ENCODE results near the gene UBE3C. TPM values are rescaled to one million over a fixed set of nuclear protein-coding genes. Genes with fewer than 3 reads are reported as not detected.

UBE3C gene
- total and polyA plus RNA-seq, 2 donors (not counting 3 experiments of a cell fraction or from before 2014, with no cell fraction given) = 45.1 to 77.3 TPM

DNA sequence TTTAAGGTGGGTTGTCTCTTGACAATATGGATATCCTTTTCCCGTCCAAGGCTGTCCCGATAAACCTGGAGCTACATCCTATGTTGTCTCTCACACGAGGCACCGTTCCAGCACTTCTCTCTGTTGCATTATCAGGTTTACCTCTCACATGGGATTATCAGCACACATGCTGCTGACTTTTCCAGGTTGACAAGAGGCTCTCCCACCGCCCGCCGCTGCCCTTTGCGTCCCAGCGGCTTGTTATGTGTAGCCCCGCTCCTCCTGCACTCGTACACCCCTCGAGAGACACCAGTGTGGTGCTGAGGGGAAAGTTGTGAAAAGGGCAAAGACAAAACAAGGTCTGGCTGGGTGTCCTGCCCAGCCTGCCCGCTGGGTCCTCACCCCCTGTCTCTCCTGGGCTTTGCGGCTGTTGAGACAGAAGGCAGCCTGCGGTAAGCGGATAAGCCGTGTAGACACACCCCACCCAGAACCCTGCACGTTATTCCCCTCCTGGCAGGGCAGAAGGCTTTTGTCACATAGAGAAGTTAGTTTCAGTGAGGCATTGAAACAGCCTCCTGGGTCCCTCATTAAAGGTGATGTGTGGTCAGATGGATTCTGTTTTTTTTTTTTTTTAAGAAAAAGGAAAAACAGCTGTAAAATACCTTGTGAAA is 38.7 kb downstream of the UBE3C start:
- dilution Hi-C loops (cut with MboI; ENCODE audit: extremely low pct_ligation_motif_present, low sequenced_read_pairs) (no loop called here), intact Hi-C loops (cut with micrococcal nuclease) (no loop called here)
- Histone ChIP-seq H3K79me2 (ENCODE audit: control insufficient read depth, insufficient read depth, low read length) (peaks cover 12% of the 10 kb centered on the region), H3K4me1 (ENCODE audit: control insufficient read depth, extremely low read depth, insufficient read depth, low read length) (no peaks in the 10 kb centered on the region), H2AFZ (ENCODE audit: low read depth, low read length) (no peak overlapping the region), H3K27ac (ENCODE audit: insufficient read depth, low read depth, low read length) (no peak overlapping the region), H3K36me3 (ENCODE audit: control insufficient read depth in 2 of 2, extremely low read depth in 1 of 2, insufficient read depth in 2 of 2, low read length in 2 of 2) (peaks cover 23 to 34% of the 10 kb centered on the region in 2 experiments), H3K27me3 (ENCODE audit: control insufficient read depth in 2 of 2, insufficient read depth in 2 of 2, low read length in 2 of 2) (no peaks in the 10 kb centered on the region), H3K4me3 (replicated peaks in 1 of 3; ENCODE audit: insufficient read depth in 1 of 3, low read depth in 1 of 3, low read length in 3 of 3) (no peak overlapping the region), H4K20me1 (replicated peaks; ENCODE audit: control insufficient read depth, extremely low read depth, insufficient read depth, low read length) (peaks cover 2% of the 10 kb centered on the region), H3K4me2 (ENCODE audit: insufficient read depth, low read length) (no peak overlapping the region), H3K9ac (replicated peaks; ENCODE audit: extremely low read depth, insufficient read depth, low read length) (no peak overlapping the region), H3K9me1 (replicated peaks; ENCODE audit: control insufficient read depth, extremely low read depth, insufficient read depth, low read length) (peaks cover 2% of the 10 kb centered on the region), H3K9me3 (replicated peaks; ENCODE audit: control insufficient read depth, insufficient read depth, low read length) (no peaks in the 10 kb centered on the region)
- no peak for TF ChIP-seq MAX (IDR thresholded peaks at IDR 0.05; ENCODE audit: insufficient read depth, insufficient read length)
- no peak for TF ChIP-seq POLR2AphosphoS5 (IDR thresholded peaks at IDR 0.05; ENCODE audit: insufficient read depth, low read depth, low read length)
- TF ChIP-seq, protein P1, sequence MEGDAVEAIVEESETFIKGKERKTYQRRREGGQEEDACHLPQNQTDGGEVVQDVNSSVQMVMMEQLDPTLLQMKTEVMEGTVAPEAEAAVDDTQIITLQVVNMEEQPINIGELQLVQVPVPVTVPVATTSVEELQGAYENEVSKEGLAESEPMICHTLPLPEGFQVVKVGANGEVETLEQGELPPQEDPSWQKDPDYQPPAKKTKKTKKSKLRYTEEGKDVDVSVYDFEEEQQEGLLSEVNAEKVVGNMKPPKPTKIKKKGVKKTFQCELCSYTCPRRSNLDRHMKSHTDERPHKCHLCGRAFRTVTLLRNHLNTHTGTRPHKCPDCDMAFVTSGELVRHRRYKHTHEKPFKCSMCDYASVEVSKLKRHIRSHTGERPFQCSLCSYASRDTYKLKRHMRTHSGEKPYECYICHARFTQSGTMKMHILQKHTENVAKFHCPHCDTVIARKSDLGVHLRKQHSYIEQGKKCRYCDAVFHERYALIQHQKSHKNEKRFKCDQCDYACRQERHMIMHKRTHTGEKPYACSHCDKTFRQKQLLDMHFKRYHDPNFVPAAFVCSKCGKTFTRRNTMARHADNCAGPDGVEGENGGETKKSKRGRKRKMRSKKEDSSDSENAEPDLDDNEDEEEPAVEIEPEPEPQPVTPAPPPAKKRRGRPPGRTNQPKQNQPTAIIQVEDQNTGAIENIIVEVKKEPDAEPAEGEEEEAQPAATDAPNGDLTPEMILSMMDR (IDR thresholded peaks at IDR 0.05; ENCODE audit: extremely low read depth in 1 of 2, insufficient read depth in 1 of 2, low read depth in 1 of 2, low read length in 2 of 2) = no peak
- no peak for TF ChIP-seq JUN (IDR thresholded peaks at IDR 0.05; ENCODE audit: borderline replicate concordance, insufficient read depth, insufficient read length, low read depth)
- no peak for TF ChIP-seq FOS (IDR thresholded peaks at IDR 0.05; ENCODE audit: borderline replicate concordance, insufficient read depth, low read length)
- TF ChIP-seq MYC (IDR thresholded peaks at IDR 0.05; ENCODE audit: low read depth, low read length) = no peak
- TF ChIP-seq POLR2A (IDR thresholded peaks at IDR 0.05; ENCODE audit: low read depth, low read length) = no peak
- no peak for TF ChIP-seq GATA2 (IDR thresholded peaks at IDR 0.05; ENCODE audit: insufficient read depth, insufficient read length, low read depth, low read length)
- no peak for TF ChIP-seq EZH2 (IDR thresholded peaks at IDR 0.05; ENCODE audit: borderline replicate concordance, low read depth, low read length, severe bottlenecking)
- BruUV-seq (replicated peaks) = no TSS peak
- DNase-seq (ENCODE audit: low read depth, low spot score) = no peak
- no peak for FAIRE-seq
- POLR2A ChIA-PET = no interaction called here
- CTCF ChIA-PET = no interaction called here

Data from endothelial cell of umbilical vein (primary cell).